Pancreas (tissue), 10 donors: ENCODE results near the gene UHRF1. TPM values are rescaled to one million over a fixed set of nuclear protein-coding genes. Genes with fewer than 3 reads are reported as not detected.
"Not testable (repeated sequence)": the region's sequence is repeated elsewhere in the genome, so short reads cannot be mapped to it uniquely, and the experiment has no call there.

Source experiments
- ATAC-seq, 4 donors: fragments of 200-7000 bp; cut with Tn5 transposase; one replicate each; pipeline versions ENCODE4 v1.8.0 to v1.9.1; 2020; ENCODE audit warnings: mild to moderate bottlenecking in 4 of 4, moderate library complexity in 4 of 4
- DNase-seq, 6 donors: peaks; one replicate each; pipeline ENCODE4 v3.0.0-alpha.2; 2020
- FAIRE-seq: peaks from 2 replicates; lab custom pipeline; 2012; peaks lifted over from hg19 to GRCh38; lab: Jason Lieb, UNC
- H3K27ac ChIP-seq, 4 donors: fragments of 200-600 bp; sonication (generic); 1 replicate in 3 of 4; 2 replicates in 1 of 4; pipeline versions ENCODE4 v1.5.0 to v1.8.0; 2020
- H3K27me3 ChIP-seq, 4 donors: fragments of 200-600 bp; one replicate each; pipeline ENCODE4 v1.8.0; 2021
- H3K36me3 ChIP-seq, 3 donors: fragments of 200-600 bp; sonication (generic) in 1 of 3; one replicate each; pipeline versions ENCODE4 v1.5.0 to v1.8.0; 2020 to 2021
- H3K4me1 ChIP-seq, 3 donors: fragments of 200-600 bp; one replicate each; pipeline ENCODE4 v1.8.0; 2021
- H3K4me3 ChIP-seq, 4 donors: fragments of 200-600 bp; sonication (generic) in 2 of 4; one replicate each; pipeline versions ENCODE4 v1.5.0 to v1.8.0; 2020 to 2021
- H3K9me3 ChIP-seq, 4 donors: fragments of 200-600 bp; one replicate each; pipeline ENCODE4 v1.8.0; 2021
- CTCF ChIP-seq, 4 donors: fragments of 200-600 bp; sonication (generic) in 3 of 4; IDR thresholded peaks; one replicate each; pipeline versions ENCODE4 v1.5.0 to v1.8.0; 2021; ENCODE audit warnings: antibody characterized with exemption in 4 of 4
- WGBS, 2 donors: extraction: QIAGEN DNeasy Blood & Tissue Kit; methylation state at CpG; one replicate each; pipeline ENCODE4 v1.1.7; 2013; 5-methylcytosine and 5-hydroxymethylcytosine counted together
- intact Hi-C, 3 donors: fragments of 100-400 bp; cut with DNase I; formaldehyde crosslinking; loops; one replicate each; pipeline versions ENCODE4 v1.11.1 to v1.14.2; 2022
- polyA plus RNA-seq, 2 donors: library from polyadenylated mRNA; stranded (reverse); fragments of 200-250 nt; gene quantifications; one replicate each; pipeline ENCODE4 v1.2.3, GENCODE V29; 2013
- total RNA-seq, 6 donors: library from RNA; stranded (reverse); fragmentation: NEBNext Ultra II Directional in 4 of 6; extraction: Animal tissue kit (Norgen Biotek cat#: 25700) in 4 of 6; gene quantifications; one replicate each; pipeline versions ENCODE4 v1.2.1 to v1.2.4, GENCODE V29; 2021 to 2023
- donor health status: healthy with polysubstance abuse.
- donor health status: DM: no; HTN: no; CAD: no; lungs with moderate emphysema.
- donor health status: DM: no; HTN: no; CAD: no.
- donor health status: control.
- donor health status: control.
- donor health status: Bipolar disorder and iron deficiency.
- donor health status: DM: yes; HTN: yes; CAD: no.
- donor health status: DM: no; HTN: no; CAD: no.
- donor health status: DM: no; HTN: no; CAD: no.
- donor health status: DM: yes; HTN: yes; CAD: no.

The UHRF1 gene
- total and polyA plus RNA-seq, 8 donors: 0.28 to 1.7 (median 0.84) TPM

DNA sequence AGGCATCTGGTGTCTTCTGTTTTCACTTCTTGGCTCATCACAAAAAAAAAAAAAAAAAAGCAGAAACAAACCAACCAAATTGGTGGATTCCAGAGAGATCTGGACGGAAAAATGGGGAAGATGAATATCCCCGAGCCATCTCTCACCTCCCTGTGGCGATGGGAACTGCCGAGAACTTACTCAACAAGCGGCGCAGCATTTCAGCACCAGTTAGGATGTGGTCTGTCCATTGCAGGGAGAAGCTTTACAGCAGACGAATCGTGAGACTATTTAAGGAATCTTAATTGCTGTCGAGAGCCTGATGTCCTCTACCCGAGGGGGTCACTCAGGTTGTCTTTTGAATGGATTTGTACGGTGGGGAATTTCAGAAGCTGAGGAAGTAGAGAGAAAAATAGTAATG lies 42.4 kb downstream of the UHRF1 start:
- intact Hi-C loops: no loop called here
- WGBS, 2 donors: 85 to 86% methylated on average over 11 of the region's 11 CpGs

GRCh38 chr19:4952945-4953344 lies 43.6 kb downstream of the UHRF1 start:
- no peaks in the 10 kb centered on the region for H3K4me1 ChIP-seq
- no peaks in the 10 kb centered on the region for H3K9me3 ChIP-seq
- DNase-seq (no peak), FAIRE-seq (no peak), ATAC-seq (no peak)
- no peak overlapping the region for H3K27ac ChIP-seq
- H3K27me3 ChIP-seq: no peaks in the 10 kb centered on the region
- no peaks in the 10 kb centered on the region for H3K36me3 ChIP-seq
- intact Hi-C loops: no loop called here
- no peak overlapping the region for H3K4me3 ChIP-seq
- WGBS, 2 donors: 92 to 96% methylated on average over 18 of the region's 18 CpGs
- TF ChIP-seq CTCF (IDR thresholded peaks at IDR 0.05): no peak

More for the DNA sequence above, 42.4 kb downstream of the UHRF1 start:
- H3K9me3 ChIP-seq: no peaks in the 10 kb centered on the region
- H3K27ac ChIP-seq: no peak overlapping the region
- FAIRE-seq (no peak), DNase-seq (no peak), ATAC-seq (no peak)
- H3K4me1 ChIP-seq: no peaks in the 10 kb centered on the region
- no peak for TF ChIP-seq CTCF (IDR thresholded peaks at IDR 0.05)
- H3K36me3 ChIP-seq: no peaks in the 10 kb centered on the region
- no peaks in the 10 kb centered on the region for H3K27me3 ChIP-seq
- no peak overlapping the region for H3K4me3 ChIP-seq

DNA sequence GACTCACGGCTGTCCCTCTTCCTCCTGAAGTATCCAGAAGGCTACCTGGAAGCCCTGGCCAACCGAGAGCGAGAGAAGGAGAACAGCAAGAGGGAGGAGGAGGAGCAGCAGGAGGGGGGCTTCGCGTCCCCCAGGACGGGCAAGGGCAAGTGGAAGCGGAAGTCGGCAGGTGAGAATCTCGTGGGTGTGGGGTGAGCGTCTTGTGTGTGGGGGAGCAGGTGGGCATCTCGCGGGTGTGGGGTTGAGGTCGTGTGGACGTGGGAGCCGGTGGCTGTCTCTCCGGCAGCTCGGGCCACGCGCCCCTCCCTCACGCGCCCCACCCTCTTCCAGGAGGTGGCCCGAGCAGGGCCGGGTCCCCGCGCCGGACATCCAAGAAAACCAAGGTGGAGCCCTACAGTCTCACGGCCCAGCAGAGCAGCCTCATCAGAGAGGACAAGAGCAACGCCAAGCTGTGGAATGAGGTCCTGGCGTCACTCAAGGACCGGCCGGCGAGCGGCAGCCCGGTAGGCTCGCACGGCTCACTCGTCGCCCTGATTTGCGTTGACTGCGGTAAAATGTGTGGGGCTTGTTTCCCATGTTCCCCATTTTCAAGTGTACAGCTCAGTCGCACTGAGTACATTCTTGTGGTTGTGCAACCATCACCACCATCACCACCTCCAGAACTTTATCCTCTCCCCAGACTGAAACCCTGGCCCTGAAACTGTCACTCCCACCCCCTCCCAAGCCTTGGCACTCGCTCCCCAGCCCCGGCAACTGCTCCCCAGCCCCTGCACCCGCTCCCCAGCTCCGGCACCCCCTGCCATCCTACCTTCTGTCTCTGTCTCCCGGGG lies 45.2 kb downstream of the UHRF1 start:
- H3K4me3 ChIP-seq, H3K9me3 ChIP-seq, intact Hi-C loops, H3K36me3 ChIP-seq, H3K4me1 ChIP-seq, H3K27ac ChIP-seq, ATAC-seq, FAIRE-seq, H3K27me3 ChIP-seq, DNase-seq: not testable (repeated sequence)
- 92 to 93% methylated on average over 30 to 46 of the region's 46 CpGs for WGBS, 2 donors

- Histone ChIP-seq H3K27me3 (no peaks in the 10 kb centered on the region), H3K4me3 (no peak overlapping the region), H3K27ac (no peak overlapping the region), H3K36me3 (no peaks in the 10 kb centered on the region), H3K4me1 (no peaks in the 10 kb centered on the region), H3K9me3 (no peaks in the 10 kb centered on the region)
- DNase-seq (no peak), ATAC-seq (no peak), FAIRE-seq (no peak)
- TF ChIP-seq CTCF (IDR thresholded peaks at IDR 0.05): no peak
- intact Hi-C loops: no loop called here
- WGBS, 2 donors: 95 to 98% methylated on average over 4 to 10 of the region's 10 CpGs
Measured at GRCh38 chr19:4955274-4955673, 46.0 kb downstream of the UHRF1 start.

DNA sequence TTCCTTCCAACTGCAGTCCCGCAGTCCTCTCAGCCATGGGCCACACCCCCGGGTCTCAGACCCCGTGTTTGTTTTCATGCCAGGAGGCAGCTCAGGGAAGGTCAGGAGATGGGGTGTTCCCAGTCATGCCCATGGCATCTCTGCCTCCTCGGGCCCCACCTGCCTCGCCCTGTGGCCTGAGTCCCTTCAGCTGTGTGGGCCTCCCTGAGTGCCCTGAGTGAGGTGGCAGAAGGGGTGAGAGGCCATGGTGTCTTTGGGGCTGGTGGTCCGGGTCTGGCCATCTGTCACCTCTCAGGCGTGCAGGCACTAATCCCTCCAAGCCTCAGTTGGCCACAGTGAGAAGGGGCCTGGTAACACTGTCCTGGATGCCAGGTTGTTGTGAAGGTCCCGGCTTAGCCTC lies 48.7 kb downstream of the UHRF1 start:
- Histone ChIP-seq H3K36me3 (no peaks in the 10 kb centered on the region), H3K27me3 (no peaks in the 10 kb centered on the region), H3K27ac (no peak overlapping the region), H3K4me3 (no peak overlapping the region), H3K4me1 (no peaks in the 10 kb centered on the region), H3K9me3 (no peaks in the 10 kb centered on the region)
- no peak for TF ChIP-seq CTCF (IDR thresholded peaks at IDR 0.05)
- intact Hi-C loops: no loop called here
- DNase-seq (no peak), FAIRE-seq (no peak), ATAC-seq (no peak)
- 92% methylated on average over 8 of the region's 8 CpGs for WGBS, 2 donors
